ENCODE data around the gene B3GNT7. TPM values are rescaled to one million over a fixed set of nuclear protein-coding genes. Genes with fewer than 3 reads are reported as not detected.
"Not testable (repeated sequence)": the region's sequence is repeated elsewhere in the genome, so short reads cannot be mapped to it uniquely, and the experiment has no call there.

The B3GNT7 gene
- total RNA-seq, 1 experiment from 2014 or later, result not detected

DNA sequence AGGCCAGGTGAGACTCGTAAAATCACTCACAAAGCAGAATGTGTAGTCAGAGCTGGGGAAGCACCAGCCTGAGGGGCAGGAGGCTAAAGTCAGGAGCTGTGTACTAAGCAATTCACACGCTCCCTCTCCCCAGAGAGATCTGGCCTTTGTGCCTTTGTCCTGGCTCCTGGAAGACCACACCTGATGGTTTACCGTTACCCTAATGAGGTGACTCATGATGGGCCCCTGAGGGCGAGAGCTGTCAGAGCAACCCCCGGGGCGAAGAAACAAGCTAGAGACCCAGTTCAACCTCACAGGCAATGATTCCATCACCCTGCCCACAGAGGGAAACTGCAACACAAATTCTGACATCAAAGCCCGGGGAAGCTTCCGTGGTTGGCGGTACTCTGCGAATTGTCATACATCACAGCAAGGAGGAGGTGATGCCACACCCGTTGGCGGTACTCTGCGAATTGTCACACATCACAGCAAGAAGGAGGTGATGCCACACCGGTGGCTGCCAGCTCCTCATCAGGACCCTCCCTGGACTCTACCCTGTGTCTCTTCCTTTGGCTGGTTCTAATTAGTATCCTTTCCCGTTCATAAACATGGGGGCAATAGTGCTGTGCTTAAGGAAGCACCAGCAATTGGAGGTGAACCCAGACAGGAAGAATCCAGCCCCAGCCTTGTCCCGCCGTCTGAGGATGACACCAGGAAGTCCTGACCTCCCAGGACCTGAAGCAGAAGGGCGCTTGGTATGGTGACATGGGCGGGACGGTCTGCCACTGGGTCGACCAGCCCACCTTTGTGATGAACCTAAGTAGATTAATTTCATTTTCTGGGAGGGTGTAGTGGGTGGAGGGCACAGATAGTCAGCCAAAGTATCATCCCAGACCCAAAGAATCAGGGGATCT, 30.5 kb downstream of the B3GNT7 start:
- no peak for DNase-seq (ENCODE audit: low read depth)

GRCh38 chr2:231427116-231427515, 31.6 kb downstream of the B3GNT7 start:
- no peak for DNase-seq (ENCODE audit: low read depth)

GRCh38 chr2:231429152-231429551, 33.6 kb downstream of the B3GNT7 start:
- no peak for DNase-seq (ENCODE audit: low read depth)

GRCh38 chr2:231429901-231430300, 34.4 kb downstream of the B3GNT7 start:
- DNase-seq (ENCODE audit: low read depth), result no peak

DNA sequence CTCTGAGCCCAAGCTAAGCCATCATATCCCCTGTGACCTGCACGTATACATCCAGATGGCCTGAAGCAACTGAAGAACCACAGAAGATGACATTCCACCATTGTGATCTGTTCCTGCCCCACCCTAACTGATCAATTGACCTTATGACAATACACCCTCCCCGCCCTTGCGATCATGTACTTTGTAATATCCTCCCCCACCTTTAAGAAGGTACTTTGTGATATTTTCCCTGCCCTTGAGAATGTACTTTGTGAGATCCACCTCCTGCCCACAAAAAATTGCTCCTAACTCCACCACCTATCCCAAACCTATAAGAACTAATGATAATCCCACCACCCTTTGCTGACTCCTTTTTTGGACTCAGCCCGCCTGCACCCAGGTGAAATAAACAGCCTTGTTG, 34.9 kb downstream of the B3GNT7 start:
- DNase-seq (ENCODE audit: low read depth), result not testable (repeated sequence)

DNA sequence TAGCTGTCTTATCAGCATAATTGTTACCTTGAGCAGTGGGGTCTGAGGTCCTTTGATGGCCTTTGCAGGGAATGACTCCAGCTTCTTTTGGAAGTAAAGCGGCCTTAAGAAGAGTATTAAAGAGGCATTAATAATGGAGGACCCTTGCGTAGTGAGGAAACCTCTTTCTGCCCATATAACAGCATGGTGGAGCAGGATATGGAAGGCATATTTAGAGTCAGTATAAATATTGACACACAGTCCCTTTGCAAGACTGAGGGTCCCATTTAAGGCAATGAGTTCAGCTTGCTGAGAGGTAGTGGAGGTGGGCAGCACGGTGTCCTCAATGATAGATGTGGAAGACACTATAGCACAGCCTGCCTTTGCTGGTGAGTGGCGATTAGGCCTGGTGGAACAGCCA, 36.1 kb downstream of the B3GNT7 start:
- no peak for DNase-seq (ENCODE audit: low read depth)

GRCh38 chr2:231433990-231434389, 38.5 kb downstream of the B3GNT7 start:
- DNase-seq (ENCODE audit: low read depth), result no peak

DNA sequence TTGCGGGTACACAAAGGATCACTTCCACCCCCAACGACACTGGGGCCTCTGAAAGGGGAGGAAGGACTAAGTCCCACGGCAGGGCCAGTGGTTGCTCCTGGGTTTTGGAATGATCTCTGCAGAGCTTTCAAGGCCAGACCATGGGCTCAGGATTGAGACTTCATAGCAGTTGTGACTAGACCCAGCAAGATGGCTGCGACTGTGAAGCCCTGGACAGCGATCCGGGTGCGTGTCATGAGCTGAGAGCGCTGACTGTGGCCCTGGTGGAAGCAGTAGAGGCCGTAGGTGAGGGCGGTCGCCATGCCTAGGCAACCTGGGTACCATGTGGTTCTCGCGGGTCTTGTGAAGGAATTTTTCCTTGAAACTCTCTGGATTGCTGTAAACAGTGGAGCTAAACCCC, 41.4 kb downstream of the B3GNT7 start:
- no peak for DNase-seq (ENCODE audit: low read depth)

- DNase-seq (ENCODE audit: low read depth), result no peak
Measured at GRCh38 chr2:231449503-231450054, 54.1 kb downstream of the B3GNT7 start.

DNA sequence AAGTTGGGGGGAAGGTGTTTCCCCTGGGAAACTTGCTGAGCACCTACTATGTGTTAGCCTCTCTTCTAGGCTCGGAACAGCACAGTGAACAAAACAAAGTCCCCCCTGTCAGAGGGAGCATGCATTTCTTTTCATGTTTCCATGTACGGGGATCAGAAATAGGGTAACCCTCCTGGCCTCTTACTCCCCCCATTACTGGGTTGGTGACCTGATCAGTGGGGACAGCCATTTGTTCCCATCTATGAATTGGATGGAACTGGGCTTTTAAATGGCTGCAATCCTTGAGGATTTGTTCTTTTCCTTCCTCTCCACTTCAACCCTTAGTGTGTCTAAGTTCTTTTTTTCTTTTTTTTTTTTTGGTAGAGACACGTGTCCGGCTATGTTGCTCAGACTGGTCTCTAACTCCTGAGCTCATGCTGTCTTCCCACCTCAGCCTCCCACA, 55.1 kb downstream of the B3GNT7 start:
- DNase-seq (ENCODE audit: low read depth), result no peak

Other genes with a start within 250 kb of the B3GNT7 start
- 37.7 and 39.8 TPM in 2 replicates for gene ARMC9, start 197.1 kb upstream of the B3GNT7 start, total RNA-seq (2014; rRNA removed)
- 154 and 228 TPM in 2 replicates for gene NCL, start 68.8 kb downstream of the B3GNT7 start, total RNA-seq (2014; rRNA removed)
- gene NMUR1, start 134.7 kb downstream of the B3GNT7 start, total RNA-seq (2014; rRNA removed), result not detected in 2 replicates
- not detected in 2 replicates for gene TEX44, start 197.2 kb downstream of the B3GNT7 start, total RNA-seq (2014; rRNA removed)